ENCODE results near the gene NAGS. TPM values are rescaled to one million over a fixed set of nuclear protein-coding genes. Genes with fewer than 3 reads are reported as not detected.
A peak's percentile ranks its signal among the peaks of the same experiment; 100 is the strongest.

The NAGS gene
- total RNA-seq, 1 donor from 2014 or later: 0.89 TPM

DNA sequence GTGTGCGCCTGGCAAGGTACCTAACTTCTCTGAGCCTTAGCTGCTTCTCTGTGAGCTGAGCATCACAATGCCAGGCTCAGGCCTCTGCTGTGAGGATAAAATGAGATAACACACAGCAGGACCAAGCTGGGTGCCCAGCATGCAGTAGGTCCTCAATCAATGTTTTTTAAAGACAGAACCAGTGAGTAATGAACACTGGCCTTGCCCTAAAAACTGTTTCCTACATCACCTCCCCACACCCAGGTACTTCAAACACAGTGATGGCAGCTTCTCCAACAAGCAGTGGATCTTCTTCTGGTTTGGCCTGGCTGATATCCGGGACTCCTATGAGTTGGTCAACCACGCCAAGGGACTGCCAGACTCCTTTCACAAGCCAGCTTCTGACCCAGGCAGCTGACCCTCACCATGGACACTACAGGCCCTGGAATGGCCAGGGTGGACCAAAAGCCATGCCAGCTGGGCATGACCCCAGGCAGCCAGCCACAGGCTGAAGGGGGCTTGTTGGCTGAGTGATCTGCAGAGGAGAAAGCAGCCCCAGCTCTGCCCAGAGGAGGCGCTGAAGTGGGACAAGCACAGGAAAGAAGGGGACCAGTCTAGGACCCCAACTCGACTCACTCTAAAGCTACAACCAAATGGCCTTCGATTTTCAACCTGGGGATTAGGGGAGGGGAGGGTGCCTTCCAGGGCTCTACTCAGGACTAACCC is 3.9 kb downstream of the NAGS start:
- peaks cover 29% of the 10 kb centered on the region for H3K27me3 Mint-ChIP-seq
- no peak for DNase-seq (ENCODE audit: low spot score, unreplicated experiment)
- H3K9me3 Mint-ChIP-seq (ENCODE audit: low read depth): no peaks in the 10 kb centered on the region
- peak overlapping the region; percentile 77 for H3K27ac Mint-ChIP-seq
- H3K36me3 Mint-ChIP-seq (ENCODE audit: insufficient read depth): peaks cover 1% of the 10 kb centered on the region
- TF ChIP-seq, protein P1, sequence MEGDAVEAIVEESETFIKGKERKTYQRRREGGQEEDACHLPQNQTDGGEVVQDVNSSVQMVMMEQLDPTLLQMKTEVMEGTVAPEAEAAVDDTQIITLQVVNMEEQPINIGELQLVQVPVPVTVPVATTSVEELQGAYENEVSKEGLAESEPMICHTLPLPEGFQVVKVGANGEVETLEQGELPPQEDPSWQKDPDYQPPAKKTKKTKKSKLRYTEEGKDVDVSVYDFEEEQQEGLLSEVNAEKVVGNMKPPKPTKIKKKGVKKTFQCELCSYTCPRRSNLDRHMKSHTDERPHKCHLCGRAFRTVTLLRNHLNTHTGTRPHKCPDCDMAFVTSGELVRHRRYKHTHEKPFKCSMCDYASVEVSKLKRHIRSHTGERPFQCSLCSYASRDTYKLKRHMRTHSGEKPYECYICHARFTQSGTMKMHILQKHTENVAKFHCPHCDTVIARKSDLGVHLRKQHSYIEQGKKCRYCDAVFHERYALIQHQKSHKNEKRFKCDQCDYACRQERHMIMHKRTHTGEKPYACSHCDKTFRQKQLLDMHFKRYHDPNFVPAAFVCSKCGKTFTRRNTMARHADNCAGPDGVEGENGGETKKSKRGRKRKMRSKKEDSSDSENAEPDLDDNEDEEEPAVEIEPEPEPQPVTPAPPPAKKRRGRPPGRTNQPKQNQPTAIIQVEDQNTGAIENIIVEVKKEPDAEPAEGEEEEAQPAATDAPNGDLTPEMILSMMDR (IDR thresholded peaks at IDR 0.05; ENCODE audit: unreplicated experiment): no peak
- H3K4me1 Mint-ChIP-seq (ENCODE audit: low read depth): peaks cover 12% of the 10 kb centered on the region
- peak overlapping the region; percentile 80 for H3K4me3 Mint-ChIP-seq (ENCODE audit: low read depth)

DNA sequence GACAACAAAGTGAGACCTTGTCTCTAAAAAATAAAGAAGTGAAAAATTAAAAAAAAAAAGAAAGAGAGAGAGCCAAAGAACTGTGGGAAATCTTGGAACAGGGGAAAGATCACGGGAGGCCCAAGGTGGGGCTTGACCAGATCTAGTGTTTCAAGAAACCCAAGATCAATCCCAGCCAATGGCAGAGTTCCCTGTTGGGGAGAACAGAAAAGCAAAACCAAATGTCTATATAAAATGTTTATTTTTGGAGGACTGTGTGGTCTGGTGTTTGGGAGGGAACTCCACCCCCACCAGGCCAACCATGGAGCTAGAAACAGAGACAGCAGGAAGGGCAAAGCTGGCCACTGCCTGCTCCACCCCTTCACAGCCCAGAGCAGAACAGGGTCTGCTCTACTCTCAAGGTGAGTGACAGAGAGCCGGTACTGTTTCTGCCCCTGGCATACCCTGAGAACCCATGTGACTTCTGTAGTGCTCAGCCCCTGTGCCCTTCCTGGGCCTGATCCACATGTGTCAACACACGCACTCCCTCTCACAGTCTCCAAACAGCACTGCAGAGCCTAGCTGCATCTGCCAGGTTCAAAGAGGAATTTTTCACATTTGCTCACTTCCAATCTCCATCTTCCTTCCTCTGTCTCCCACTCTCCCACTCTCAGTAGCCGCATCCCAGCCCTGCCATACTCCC is 6.7 kb downstream of the NAGS start:
- DNase-seq (ENCODE audit: low spot score, unreplicated experiment): no peak
- H3K4me1 Mint-ChIP-seq (ENCODE audit: low read depth): peaks cover 19% of the 10 kb centered on the region
- H3K27ac Mint-ChIP-seq: no peak overlapping the region
- H3K4me3 Mint-ChIP-seq (ENCODE audit: low read depth): no peak overlapping the region
- no peaks in the 10 kb centered on the region for H3K9me3 Mint-ChIP-seq (ENCODE audit: low read depth)
- H3K36me3 Mint-ChIP-seq (ENCODE audit: insufficient read depth): peaks cover 1% of the 10 kb centered on the region
- TF ChIP-seq, protein P1 (IDR thresholded peaks at IDR 0.05; ENCODE audit: unreplicated experiment): no peak
- H3K27me3 Mint-ChIP-seq: peaks cover 13% of the 10 kb centered on the region

DNA sequence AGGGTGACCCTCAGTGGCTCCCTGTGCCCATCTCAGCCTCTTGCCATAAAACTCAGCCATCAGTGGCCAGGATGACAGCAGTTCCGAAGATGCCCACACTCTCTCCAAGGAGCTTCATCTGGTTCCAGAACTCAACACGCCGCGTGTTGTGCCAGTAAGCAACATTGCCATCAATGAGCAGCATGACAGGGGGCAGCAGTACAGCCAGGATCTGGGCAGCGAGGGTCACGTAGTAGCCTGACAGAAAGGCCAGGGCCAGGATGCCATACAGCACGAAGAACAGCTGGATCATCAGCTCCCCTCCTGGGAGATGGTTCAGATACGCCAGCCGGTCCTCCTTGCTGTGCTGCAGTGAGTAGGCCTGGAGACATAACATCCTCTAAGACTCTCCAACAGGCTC is 7.5 kb downstream of the NAGS start:
- Mint-ChIP-seq H3K4me1 (ENCODE audit: low read depth) (peaks cover 16% of the 10 kb centered on the region), H3K27ac (no peak overlapping the region), H3K4me3 (ENCODE audit: low read depth) (no peak overlapping the region), H3K9me3 (ENCODE audit: low read depth) (no peaks in the 10 kb centered on the region), H3K27me3 (peaks cover 8% of the 10 kb centered on the region), H3K36me3 (ENCODE audit: insufficient read depth) (peaks cover 1% of the 10 kb centered on the region)
- DNase-seq (ENCODE audit: low spot score, unreplicated experiment): no peak
- TF ChIP-seq, protein P1 (IDR thresholded peaks at IDR 0.05; ENCODE audit: unreplicated experiment): no peak

DNA sequence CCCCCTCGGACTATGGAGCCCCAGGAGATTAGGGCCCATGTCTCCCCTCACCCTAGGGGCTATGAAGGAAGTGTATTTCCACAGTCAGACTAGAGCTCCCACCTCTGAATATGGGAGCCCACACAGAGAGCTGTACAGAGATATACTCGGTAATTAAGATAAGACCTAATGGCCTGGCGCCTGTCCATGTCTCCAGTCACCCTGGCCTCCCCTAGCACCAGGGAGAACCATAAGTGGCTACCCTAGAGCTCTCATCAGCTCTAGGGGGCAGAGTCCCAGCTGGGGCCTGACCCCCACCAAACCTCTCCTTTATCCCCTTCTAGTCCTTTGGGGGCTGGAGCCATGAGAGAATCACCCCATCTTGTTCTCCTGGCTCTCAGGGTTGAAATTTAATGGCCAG is 8.0 kb downstream of the NAGS start:
- H3K4me3 Mint-ChIP-seq (ENCODE audit: low read depth): no peak overlapping the region
- no peak overlapping the region for H3K27ac Mint-ChIP-seq

DNA sequence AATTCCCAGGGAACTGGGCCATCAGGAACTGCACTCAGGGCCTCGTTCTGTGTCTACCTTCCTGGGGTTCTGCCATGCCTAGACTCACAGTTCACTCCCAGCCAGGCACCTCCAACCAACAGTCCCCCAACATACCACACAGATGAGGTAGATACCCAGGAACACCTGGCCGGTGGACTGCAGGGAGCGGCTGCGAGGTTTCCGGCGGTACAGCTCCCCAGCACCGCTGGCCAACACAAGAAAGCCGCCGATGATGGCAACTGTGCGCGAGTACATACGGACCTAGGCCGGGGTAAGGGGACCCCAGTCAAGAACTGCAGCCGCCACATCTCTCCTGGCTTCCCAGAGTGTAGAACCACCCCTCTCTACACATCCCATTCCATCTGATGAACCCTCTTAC is 8.5 kb downstream of the NAGS start:
- TF ChIP-seq, protein P1 (IDR thresholded peaks at IDR 0.05; ENCODE audit: unreplicated experiment): no peak
- Mint-ChIP-seq H3K9me3 (ENCODE audit: low read depth) (no peaks in the 10 kb centered on the region), H3K4me1 (ENCODE audit: low read depth) (peaks cover 13% of the 10 kb centered on the region), H3K27ac (no peak overlapping the region), H3K36me3 (ENCODE audit: insufficient read depth) (peaks cover 1% of the 10 kb centered on the region), H3K4me3 (ENCODE audit: low read depth) (peak overlapping the region; percentile 33), H3K27me3 (peaks cover 6% of the 10 kb centered on the region)
- no peak for DNase-seq (ENCODE audit: low spot score, unreplicated experiment)

More for the DNA sequence above, 8.0 kb downstream of the NAGS start:
- Mint-ChIP-seq H3K27me3 (peaks cover 8% of the 10 kb centered on the region), H3K9me3 (ENCODE audit: low read depth) (no peaks in the 10 kb centered on the region), H3K4me1 (ENCODE audit: low read depth) (peaks cover 16% of the 10 kb centered on the region), H3K36me3 (ENCODE audit: insufficient read depth) (peaks cover 1% of the 10 kb centered on the region)
- no peak for DNase-seq (ENCODE audit: low spot score, unreplicated experiment)
- TF ChIP-seq, protein P1 (IDR thresholded peaks at IDR 0.05; ENCODE audit: unreplicated experiment): no peak

Measured in progenitor cell of endocrine pancreas (in vitro differentiated cells).